Activated naive CD4-positive, alpha-beta T cell treated with anti-CD3 and anti-CD28 coated beads, Interleukin-2, amount 50 U/mL, for 24 hours (primary cell): ENCODE measurements around the gene NBPF3.
A peak's percentile ranks its signal among the peaks of the same experiment; 100 is the strongest.
"Not testable (repeated sequence)": the region's sequence is repeated elsewhere in the genome, so short reads cannot be mapped to it uniquely, and the experiment has no call there.

Experiments used
- H3K27ac Mint-ChIP-seq: one replicate; pipeline ENCODE4 v1.8.0; 2021; ENCODE audit warnings: mild to moderate bottlenecking, mixed read lengths
- H3K27me3 Mint-ChIP-seq: one replicate; pipeline ENCODE4 v1.8.0; 2021; ENCODE audit warnings: mixed read lengths
- H3K36me3 Mint-ChIP-seq: one replicate; pipeline ENCODE4 v1.8.0; 2021; ENCODE audit warnings: mixed read lengths
- H3K4me1 Mint-ChIP-seq: one replicate; pipeline ENCODE4 v1.8.0; 2021; ENCODE audit warnings: mixed read lengths
- H3K4me3 Mint-ChIP-seq: one replicate; pipeline ENCODE4 v1.8.0; 2021; ENCODE audit warnings: mild to moderate bottlenecking, mixed read lengths
- H3K9me3 Mint-ChIP-seq: one replicate; pipeline ENCODE4 v1.8.0; 2021; ENCODE audit warnings: mixed read lengths

NBPF3 gene, protein sequence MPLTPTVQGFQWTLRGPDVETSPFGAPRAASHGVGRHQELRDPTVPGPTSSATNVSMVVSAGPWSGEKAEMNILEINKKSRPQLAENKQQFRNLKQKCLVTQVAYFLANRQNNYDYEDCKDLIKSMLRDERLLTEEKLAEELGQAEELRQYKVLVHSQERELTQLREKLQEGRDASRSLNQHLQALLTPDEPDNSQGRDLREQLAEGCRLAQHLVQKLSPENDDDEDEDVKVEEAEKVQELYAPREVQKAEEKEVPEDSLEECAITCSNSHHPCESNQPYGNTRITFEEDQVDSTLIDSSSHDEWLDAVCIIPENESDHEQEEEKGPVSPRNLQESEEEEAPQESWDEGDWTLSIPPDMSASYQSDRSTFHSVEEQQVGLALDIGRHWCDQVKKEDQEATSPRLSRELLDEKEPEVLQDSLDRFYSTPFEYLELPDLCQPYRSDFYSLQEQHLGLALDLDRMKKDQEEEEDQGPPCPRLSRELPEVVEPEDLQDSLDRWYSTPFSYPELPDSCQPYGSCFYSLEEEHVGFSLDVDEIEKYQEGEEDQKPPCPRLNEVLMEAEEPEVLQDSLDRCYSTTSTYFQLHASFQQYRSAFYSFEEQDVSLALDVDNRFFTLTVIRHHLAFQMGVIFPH

DNA sequence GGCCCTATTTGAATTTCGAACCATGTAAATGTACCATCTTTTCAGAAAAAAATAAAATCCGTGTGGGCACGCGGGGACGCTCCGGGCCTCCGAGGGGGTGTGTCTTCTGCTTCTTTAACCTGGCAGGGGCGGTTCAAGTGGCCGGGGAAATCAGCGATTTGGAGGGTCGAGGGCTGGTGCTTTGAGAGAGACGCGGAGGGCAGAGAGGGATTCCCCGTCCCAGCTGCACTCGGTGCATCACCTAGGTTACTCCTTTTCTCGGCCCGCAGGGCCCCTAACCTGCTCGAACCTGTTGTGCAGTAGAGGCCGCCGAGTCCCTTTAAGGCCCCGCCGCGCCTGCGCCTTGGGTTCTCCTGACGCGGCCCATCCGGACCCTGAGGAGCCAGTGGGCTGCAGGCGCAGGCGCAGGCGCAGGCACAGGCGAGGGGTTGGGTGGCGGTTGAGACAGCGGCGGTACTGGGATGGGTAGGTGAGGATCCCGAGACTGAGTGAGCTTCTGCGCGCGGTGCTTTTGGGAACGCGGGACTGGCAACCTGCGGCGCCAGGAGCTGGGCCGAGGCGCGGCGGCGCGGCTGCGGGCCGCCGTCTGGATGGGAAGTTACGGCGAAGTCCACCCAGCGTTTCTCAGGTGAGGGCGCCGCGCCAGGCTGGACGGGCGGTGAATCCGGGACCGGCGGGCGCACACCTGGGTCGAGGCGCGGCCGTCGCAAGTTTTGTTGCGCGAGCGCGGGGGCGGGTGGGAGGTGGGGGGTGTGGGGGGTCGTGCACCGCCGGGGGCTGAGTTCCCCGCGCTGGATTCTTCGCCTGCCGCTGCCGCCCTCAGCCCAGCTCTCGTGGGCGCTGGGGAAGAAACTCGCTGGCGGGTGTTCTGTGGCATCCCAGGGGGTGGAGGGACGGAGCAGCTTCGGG, at the start of gene NBPF3:
Gene NBPF3, plus strand, starts transcription at position 417 of the 909 bp plus-strand sequence. CDS start 4,950 bp downstream, outside the sequence.
- no peaks in the 10 kb centered on the region for H3K27me3 Mint-ChIP-seq
- peaks cover 2% of the 10 kb centered on the region for H3K36me3 Mint-ChIP-seq
- H3K27ac Mint-ChIP-seq = peak within 1 kb of the TSS; percentile 83
- H3K9me3 Mint-ChIP-seq = no peaks in the 10 kb centered on the region
- H3K4me3 Mint-ChIP-seq = peak within 1 kb of the TSS; percentile 96
- peaks cover 26% of the 10 kb centered on the region for H3K4me1 Mint-ChIP-seq

DNA sequence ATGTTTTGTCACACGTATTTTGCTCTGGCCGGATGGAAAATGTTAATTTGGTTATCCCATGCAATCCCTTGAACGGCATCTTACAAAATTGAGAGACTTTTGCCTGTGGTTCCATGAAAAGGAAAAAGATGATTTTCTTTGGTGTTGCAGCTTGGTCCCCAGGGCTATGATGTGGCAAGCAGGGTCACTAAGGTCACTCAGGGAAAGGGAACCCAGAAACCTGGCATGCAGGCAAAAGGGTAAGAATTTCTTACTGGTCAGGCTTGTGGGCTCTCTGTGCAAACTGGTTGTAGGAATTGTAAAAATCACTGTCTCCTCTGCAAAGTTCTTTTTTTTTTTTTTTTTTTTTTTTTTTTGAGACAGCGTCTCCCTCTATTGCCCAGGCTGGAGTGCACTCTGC, 48.4 kb upstream of the NBPF3 start:
- Mint-ChIP-seq H3K4me3 (no peak overlapping the region), H3K27ac (no peak overlapping the region), H3K36me3 (no peaks in the 10 kb centered on the region), H3K27me3 (peaks cover 2% of the 10 kb centered on the region), H3K4me1 (no peaks in the 10 kb centered on the region), H3K9me3 (no peaks in the 10 kb centered on the region)

DNA sequence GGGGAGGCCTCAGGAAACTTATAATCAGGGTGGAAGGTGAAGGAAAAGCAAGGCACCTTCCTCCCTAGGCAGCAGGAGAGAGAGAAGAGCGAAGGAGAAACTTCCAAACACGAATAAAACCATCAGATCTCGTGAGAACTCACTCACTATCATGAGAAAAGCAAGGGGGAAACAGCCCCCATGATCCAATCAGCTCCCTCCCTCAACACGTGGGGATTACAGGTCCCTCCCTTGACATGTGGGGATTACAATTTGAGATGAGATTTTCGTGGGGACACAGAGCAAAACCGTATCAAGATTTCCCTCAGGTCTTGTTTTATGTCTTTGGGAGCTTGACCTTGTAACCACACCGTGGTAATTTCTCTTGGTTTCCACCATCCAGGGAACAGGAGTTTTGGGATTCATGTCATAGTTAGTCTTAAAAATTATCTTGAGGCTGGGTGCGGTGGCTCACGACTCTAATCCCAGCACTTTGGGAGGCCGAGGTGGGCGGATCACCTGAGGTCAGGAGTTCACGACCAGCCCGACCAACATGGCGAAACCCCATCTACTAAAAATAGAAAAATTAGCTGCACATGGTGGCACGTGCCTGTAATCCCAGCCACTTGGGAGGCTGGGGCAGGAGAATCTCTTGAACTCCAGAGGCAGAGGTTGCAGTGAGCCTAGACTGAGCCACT, 47.2 kb upstream of the NBPF3 start:
- Mint-ChIP-seq H3K27me3 (peaks cover 2% of the 10 kb centered on the region), H3K4me1 (no peaks in the 10 kb centered on the region), H3K36me3 (no peaks in the 10 kb centered on the region), H3K27ac (peak overlapping the region; percentile 51), H3K9me3 (no peaks in the 10 kb centered on the region), H3K4me3 (no peak overlapping the region)

DNA sequence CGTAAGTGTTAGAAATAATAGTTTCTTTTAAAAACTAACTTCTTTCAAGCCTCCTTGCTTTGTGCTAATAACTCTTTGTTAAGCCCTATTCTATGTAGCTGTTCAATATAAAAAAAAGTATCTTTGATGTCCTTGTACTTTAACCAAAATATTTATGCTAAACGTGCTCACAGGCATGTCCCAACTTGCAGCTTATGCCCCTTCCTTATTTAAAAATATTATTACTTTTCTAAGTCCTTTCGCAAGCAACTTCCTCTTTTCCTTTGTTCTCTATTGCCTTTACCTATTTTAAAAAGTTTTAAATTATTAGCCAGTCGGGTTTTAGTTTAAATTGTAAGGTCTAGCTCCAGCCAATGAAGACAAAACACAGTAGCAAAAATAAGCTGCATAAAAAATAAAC, 43.4 kb upstream of the NBPF3 start:
- Mint-ChIP-seq H3K27me3 (no peaks in the 10 kb centered on the region), H3K4me1 (no peaks in the 10 kb centered on the region), H3K27ac (no peak overlapping the region), H3K9me3 (no peaks in the 10 kb centered on the region), H3K4me3 (no peak overlapping the region), H3K36me3 (no peaks in the 10 kb centered on the region)

DNA sequence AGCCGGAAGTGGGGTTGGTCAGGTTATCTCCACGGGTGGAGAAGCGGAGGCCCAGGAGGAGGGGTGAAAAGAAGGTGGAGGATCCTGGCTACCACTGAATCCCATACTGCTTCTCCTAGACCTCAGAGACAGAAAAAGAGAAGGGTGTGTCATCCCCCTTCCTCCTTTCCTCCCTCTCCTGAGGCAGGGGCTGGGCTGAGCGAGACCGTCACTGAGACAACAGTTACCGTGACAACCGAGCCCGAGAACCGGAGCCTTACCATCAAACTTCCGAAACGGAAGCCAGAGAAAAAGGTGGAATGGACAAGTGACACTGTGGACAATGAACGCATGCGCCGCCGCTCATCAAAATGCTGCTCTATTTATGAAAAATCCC, 42.1 kb upstream of the NBPF3 start:
- Mint-ChIP-seq H3K27me3 (no peaks in the 10 kb centered on the region), H3K36me3 (no peaks in the 10 kb centered on the region), H3K4me3 (peak overlapping the region; percentile 77), H3K9me3 (no peaks in the 10 kb centered on the region), H3K4me1 (no peaks in the 10 kb centered on the region), H3K27ac (peak overlapping the region; percentile 51)

DNA sequence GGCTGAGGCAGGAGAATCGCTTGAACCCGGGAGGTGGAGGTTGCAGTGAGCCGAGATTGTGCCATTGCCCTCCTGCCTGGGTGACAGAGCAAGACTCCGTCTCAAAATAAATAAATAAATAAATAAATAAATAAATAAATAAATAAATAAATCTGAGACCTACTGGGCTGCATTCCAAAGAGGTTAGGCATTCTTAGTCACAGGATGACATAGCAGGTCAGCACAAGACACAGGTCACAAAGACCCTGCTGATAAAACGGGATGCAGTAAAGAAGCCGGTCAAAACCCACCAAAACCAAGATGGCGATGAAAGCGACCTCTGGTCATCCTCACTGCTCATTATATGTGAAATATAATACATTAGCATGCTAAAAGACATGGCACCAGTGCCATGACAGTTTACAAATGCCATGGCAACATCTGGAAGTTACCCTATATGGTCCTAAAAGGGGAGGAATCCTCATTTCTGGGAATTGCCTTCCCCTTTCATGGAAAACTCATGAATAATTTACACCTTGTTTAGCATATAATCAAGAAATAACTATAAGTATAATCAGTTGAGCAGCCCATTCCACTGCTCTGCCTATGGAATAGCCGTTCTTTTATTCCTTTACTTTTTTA, 38.1 kb upstream of the NBPF3 start:
- H3K36me3 Mint-ChIP-seq, H3K9me3 Mint-ChIP-seq, H3K27ac Mint-ChIP-seq, H3K4me3 Mint-ChIP-seq, H3K27me3 Mint-ChIP-seq, H3K4me1 Mint-ChIP-seq: not testable (repeated sequence)

DNA sequence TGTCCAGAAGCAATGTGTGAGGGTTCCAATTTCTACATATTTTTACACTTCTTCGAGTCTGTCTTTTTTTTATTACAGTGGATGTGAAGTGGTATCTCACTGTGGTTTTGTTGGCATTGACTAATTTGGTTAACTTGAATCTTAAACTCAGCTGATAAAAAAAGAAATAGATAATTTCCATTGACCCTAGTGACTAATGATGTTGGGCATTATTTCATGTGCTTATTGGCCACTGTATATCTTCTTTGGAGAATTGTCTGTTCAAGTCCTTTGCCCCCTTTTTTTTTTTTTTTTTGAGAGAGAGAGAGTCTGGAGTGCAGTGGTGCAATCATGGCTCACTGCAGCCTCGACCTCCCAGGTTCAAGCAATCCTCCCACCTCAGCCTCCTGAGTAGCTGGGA, 33.3 kb upstream of the NBPF3 start:
- H3K36me3 Mint-ChIP-seq = no peaks in the 10 kb centered on the region
- no peak overlapping the region for H3K4me3 Mint-ChIP-seq
- peaks cover 4% of the 10 kb centered on the region for H3K27me3 Mint-ChIP-seq
- H3K27ac Mint-ChIP-seq = no peak overlapping the region
- H3K9me3 Mint-ChIP-seq = no peaks in the 10 kb centered on the region
- no peaks in the 10 kb centered on the region for H3K4me1 Mint-ChIP-seq

DNA sequence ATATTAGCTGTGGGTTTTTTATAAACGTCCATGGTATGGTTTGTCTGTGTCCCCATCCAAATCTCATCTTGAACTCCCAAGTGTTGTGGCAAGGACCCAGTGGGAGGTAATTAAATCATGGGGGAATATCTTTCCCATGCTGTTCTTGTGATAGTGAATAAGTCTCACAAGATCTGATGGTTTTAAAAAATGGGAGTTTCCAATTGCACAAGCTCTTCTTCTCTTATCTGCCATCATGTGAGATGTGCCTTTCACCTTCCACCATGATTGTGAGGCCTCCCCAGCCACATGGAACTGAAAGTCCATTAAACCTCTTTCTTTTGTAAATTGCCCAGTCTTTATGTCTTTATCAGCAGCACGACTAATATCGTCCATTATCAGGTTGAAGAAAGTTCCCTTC, 30.0 kb upstream of the NBPF3 start:
- H3K4me3 Mint-ChIP-seq, H3K4me1 Mint-ChIP-seq, H3K36me3 Mint-ChIP-seq, H3K27me3 Mint-ChIP-seq, H3K9me3 Mint-ChIP-seq: not testable (repeated sequence)
- peak overlapping the region; percentile 43 for H3K27ac Mint-ChIP-seq

DNA sequence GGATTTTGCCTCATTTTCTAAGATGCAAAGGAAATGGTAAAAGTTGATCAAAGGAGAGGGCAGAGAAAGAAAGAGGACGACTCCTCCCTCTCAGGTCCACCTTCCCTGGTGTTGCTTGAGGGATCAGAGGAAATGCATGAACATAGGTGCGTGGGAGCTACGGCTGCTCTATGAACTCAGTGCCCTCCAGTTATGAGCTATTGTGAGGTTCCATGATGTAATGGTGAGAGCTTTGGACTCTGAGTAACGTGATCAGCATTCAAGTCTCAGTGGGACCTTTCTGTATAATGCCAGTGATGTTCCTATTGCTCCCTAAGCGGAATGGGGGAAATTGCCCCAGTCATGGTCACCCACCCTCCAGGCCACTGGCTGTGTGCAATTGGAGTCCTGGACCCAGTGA, 25.9 kb upstream of the NBPF3 start:
- Mint-ChIP-seq H3K9me3 (no peaks in the 10 kb centered on the region), H3K4me3 (no peak overlapping the region), H3K27me3 (peaks cover 4% of the 10 kb centered on the region), H3K27ac (no peak overlapping the region), H3K36me3 (no peaks in the 10 kb centered on the region), H3K4me1 (no peaks in the 10 kb centered on the region)

DNA sequence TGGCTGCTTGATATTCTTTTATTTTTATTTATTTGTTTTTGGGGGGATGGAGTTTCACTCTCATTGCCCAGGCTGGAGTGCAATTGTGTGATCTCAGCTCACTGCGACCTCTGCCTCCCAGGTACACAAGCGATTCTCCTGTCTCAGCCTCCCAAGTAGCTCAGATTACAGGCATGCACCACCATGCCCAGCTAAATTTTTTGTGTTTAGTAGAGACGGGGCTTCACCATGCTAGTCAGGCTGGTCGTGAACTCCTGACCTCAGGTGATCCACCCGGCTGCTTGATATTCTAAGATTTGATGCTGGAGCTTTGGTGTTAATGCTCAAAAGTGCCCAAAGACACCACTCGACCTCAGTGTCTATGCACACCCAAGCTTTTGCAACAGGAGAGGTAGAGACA, 19.6 kb upstream of the NBPF3 start:
- H3K4me3 Mint-ChIP-seq, H3K9me3 Mint-ChIP-seq, H3K27ac Mint-ChIP-seq, H3K36me3 Mint-ChIP-seq, H3K4me1 Mint-ChIP-seq, H3K27me3 Mint-ChIP-seq: not testable (repeated sequence)

DNA sequence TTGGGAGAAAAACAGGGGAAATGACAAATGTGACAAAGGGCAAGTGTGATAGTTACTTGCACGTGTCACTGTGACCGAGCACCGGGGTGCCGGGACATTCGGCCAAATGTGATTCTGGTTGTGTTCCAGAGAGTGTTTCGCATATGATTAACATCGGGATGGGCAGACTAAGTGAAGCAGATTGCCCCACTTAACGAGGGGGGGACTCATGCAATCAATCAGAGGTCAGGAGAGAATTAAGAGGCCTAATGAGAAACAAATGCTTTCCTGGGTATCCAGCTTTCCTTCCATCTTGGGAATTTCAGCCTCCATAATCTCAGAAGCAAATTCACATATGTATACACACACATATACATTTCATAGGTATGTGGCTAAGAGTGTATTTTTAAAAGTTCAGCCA, 18.6 kb upstream of the NBPF3 start:
- H3K9me3 Mint-ChIP-seq, H3K4me1 Mint-ChIP-seq, H3K27ac Mint-ChIP-seq, H3K4me3 Mint-ChIP-seq, H3K36me3 Mint-ChIP-seq, H3K27me3 Mint-ChIP-seq: not testable (repeated sequence)

DNA sequence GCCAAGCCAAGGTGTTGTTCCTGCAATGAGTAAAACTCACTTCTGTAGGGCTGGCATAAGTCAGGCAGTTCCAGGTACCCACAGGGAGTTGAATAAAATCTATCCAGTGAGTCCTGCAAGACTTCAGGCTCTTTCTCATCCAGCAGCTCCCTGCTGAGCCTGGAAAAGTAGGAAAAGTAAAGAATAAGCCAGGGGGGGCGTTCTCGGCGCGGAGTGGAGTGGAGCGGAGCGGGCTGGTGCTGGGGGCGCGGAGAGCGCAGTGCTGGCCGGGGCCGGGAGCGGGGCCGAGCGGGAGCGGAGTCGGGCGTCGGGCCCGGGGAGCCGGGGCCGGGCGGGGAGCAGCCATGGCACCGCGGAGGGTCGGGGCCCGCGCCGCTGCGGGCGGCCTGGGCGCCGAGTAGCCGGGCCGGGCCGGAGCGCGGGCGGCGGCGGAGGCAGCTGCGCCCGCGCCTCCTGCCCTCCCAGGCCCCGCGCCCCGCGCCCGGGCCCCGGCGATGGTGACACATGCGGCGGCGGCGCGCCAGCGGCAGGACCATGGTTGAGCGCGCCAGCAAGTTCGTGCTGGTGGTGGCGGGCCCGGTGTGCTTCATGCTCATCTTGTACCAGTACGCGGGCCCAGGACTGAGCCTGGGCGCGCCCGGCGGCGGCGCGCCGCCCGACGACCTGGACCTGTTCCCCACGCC, 12.0 kb upstream of the NBPF3 start:
- not testable (repeated sequence) for H3K4me1 Mint-ChIP-seq, H3K27me3 Mint-ChIP-seq, H3K9me3 Mint-ChIP-seq, H3K36me3 Mint-ChIP-seq, H3K27ac Mint-ChIP-seq, H3K4me3 Mint-ChIP-seq

DNA sequence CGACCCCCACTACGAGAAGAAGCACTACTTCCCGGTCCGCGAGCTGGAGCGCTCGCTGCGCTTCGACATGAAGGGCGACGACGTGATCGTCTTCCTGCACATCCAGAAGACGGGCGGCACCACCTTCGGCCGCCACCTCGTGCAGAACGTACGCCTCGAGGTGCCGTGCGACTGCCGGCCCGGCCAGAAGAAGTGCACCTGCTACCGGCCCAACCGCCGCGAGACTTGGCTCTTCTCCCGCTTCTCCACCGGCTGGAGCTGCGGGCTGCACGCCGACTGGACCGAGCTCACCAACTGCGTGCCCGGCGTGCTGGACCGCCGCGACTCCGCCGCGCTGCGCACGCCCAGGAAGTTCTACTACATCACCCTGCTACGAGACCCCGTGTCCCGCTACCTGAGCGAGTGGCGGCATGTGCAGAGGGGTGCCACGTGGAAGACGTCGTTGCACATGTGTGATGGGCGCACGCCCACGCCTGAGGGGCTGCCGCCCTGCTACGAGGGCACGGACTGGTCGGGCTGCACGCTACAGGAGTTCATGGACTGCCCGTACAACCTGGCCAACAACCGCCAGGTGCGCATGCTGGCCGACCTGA, 11.4 kb upstream of the NBPF3 start:
- H3K36me3 Mint-ChIP-seq, H3K27me3 Mint-ChIP-seq, H3K27ac Mint-ChIP-seq, H3K4me1 Mint-ChIP-seq, H3K9me3 Mint-ChIP-seq, H3K4me3 Mint-ChIP-seq: not testable (repeated sequence)

DNA sequence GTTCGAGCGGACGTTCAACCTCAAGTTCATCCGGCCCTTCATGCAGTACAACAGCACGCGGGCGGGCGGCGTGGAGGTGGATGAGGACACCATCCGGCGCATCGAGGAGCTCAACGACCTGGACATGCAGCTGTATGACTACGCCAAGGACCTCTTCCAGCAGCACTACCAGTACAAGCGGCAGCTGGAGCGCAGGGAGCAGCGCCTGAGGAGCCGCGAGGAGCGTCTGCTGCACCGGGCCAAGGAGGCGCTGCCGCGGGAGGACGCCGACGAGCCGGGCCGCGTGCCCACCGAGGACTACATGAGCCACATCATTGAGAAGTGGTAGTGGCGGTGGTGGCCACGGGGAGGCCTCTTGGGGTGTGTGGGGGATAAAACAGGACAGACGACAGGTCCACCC, 10.7 kb upstream of the NBPF3 start:
- H3K4me3 Mint-ChIP-seq, H3K36me3 Mint-ChIP-seq, H3K4me1 Mint-ChIP-seq: not testable (repeated sequence)

DNA sequence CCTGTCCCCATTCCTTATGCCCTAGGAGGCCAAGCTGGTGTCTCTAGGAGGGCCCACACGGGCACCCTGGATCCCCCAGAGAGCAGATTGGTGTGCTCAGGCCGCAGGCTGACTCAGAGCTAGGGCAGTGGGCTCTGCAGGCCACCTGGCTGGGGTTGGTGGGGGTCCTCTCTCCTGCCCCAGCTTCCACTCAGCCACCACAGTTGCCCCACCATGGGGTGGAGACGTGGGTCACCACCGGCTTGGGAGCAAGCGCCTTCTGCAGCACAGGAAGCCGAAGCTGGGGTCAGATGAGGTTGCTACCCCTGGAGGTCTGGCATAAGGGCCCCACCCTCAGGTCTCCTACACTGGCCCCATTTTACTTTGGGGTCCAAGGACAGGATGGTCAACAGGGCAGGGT, 9.1 kb upstream of the NBPF3 start:
- H3K9me3 Mint-ChIP-seq, H3K4me3 Mint-ChIP-seq, H3K27me3 Mint-ChIP-seq, H3K36me3 Mint-ChIP-seq, H3K4me1 Mint-ChIP-seq, H3K27ac Mint-ChIP-seq: not testable (repeated sequence)

More for the DNA sequence above, 10.7 kb upstream of the NBPF3 start:
- not testable (repeated sequence) for H3K27ac Mint-ChIP-seq, H3K9me3 Mint-ChIP-seq, H3K27me3 Mint-ChIP-seq
